Gastrocnemius medialis (tissue), 4 donors: ENCODE results near the gene USH1C.

ENCODE experiments used
- CTCF ChIP-seq, 5 experiments: fragments of 450-650 bp in 3 of 5; fragments of 200-600 bp in 2 of 5; sonication (generic) in 2 of 5; IDR thresholded peaks in 4 of 5; conservative IDR thresholded peaks in 1 of 5; 1 replicate in 4 of 5; 2 replicates in 1 of 5; pipeline ENCODE4 v1.5.1; 2016 to 2019; ENCODE audit warnings: antibody characterized with exemption in 5 of 5, mild to moderate bottlenecking in 3 of 5, moderate library complexity in 3 of 5
- POLR2A ChIP-seq, 2 donors: fragments of 450-650 bp; IDR thresholded peaks; one replicate each; pipeline ENCODE4 v1.6.1; 2017; ENCODE audit warnings: antibody characterized with exemption in 2 of 2, mild to moderate bottlenecking in 2 of 2, moderate library complexity in 2 of 2

- TF ChIP-seq CTCF (IDR thresholded peaks at IDR 0.05 in 4 of 5, conservative IDR thresholded peaks at IDR 0.05 in 1 of 5) (no peak), POLR2A (IDR thresholded peaks at IDR 0.05) (no peak)
These were observed 6.5 kb upstream of the USH1C start for GRCh38 chr11:17550450-17551346.
